Mucosa of rectum (tissue), 2 donors: ENCODE data around the gene CCDC32.

Source experiments
- H3K27ac ChIP-seq, 2 donors: one replicate each; pipeline ENCODE4 v1.7.0; 2013; ENCODE audit warnings: inconsistent platforms in 2 of 2, low read depth in 2 of 2, low read length in 2 of 2
- H3K27me3 ChIP-seq, 2 donors: one replicate each; pipeline ENCODE4 v1.7.0; 2013; ENCODE audit warnings: low read length in 2 of 2; ENCODE audit not compliant: control insufficient read depth in 2 of 2, insufficient read depth in 2 of 2
- H3K36me3 ChIP-seq, 2 donors: one replicate each; pipeline ENCODE4 v1.7.0; 2013; ENCODE audit warnings: low read length in 2 of 2; ENCODE audit not compliant: control insufficient read depth in 2 of 2, insufficient read depth in 2 of 2
- H3K4me1 ChIP-seq, 2 donors: one replicate each; pipeline ENCODE4 v1.7.0; 2013; ENCODE audit warnings: low read length in 2 of 2, mild to moderate bottlenecking in 1 of 2; ENCODE audit not compliant: control insufficient read depth in 2 of 2, insufficient read depth in 2 of 2
- H3K4me3 ChIP-seq, 2 donors: one replicate each; pipeline ENCODE4 v1.7.0; 2013; ENCODE audit warnings: low read length in 2 of 2
- H3K9ac ChIP-seq, 2 donors: one replicate each; pipeline ENCODE4 v1.7.0; 2013; ENCODE audit warnings: low read length in 2 of 2, low read depth in 1 of 2, mild to moderate bottlenecking in 1 of 2
- H3K9me3 ChIP-seq, 2 donors: one replicate each; pipeline ENCODE4 v1.7.0; 2013; ENCODE audit warnings: low read length in 2 of 2; ENCODE audit not compliant: control insufficient read depth in 2 of 2
- donor health status: healthy.
- donor health status: Normal muscosa, but diverticular disease.

CCDC32 gene

GRCh38 chr15:40564591-40565332, at the start of gene CCDC32:
TSS of gene CCDC32 (minus strand) at chr15:40565042. CDS start at chr15:40563015, 2,027 bp downstream.
- Histone ChIP-seq H3K27me3 (no peaks in the 10 kb centered on the region), H3K27ac (peak within 1 kb of the TSS; percentile 94 to 96)

GRCh38 chr15:40613080-40613479, 48.2 kb upstream of the CCDC32 start:
- no peak overlapping the region for H3K27ac ChIP-seq
- no peaks in the 10 kb centered on the region for H3K36me3 ChIP-seq
- H3K4me1 ChIP-seq: no peaks in the 10 kb centered on the region
- H3K9me3 ChIP-seq: no peaks in the 10 kb centered on the region
- no peak overlapping the region for H3K9ac ChIP-seq
- H3K4me3 ChIP-seq: no peak overlapping the region
- H3K27me3 ChIP-seq: no peaks in the 10 kb centered on the region

More at GRCh38 chr15:40564591-40565332, at the start of gene CCDC32:
- Histone ChIP-seq H3K4me1 (peaks cover 5 to 11% of the 10 kb centered on the region in 2 donors), H3K4me3 (peak within 1 kb of the TSS; percentile 98), H3K9me3 (no peaks in the 10 kb centered on the region), H3K36me3 (peaks cover 8 to 10% of the 10 kb centered on the region in 2 donors), H3K9ac (peak within 1 kb of the TSS; percentile 97 to 98)

- no peaks in the 10 kb centered on the region for H3K9me3 ChIP-seq
These were observed 39.1 kb upstream of the CCDC32 start for GRCh38 chr15:40603935-40604334.

GRCh38 chr15:40600956-40601355, 36.1 kb upstream of the CCDC32 start:
- H3K9me3 ChIP-seq: no peaks in the 10 kb centered on the region
- H3K27ac ChIP-seq: no peak overlapping the region
- no peaks in the 10 kb centered on the region for H3K4me1 ChIP-seq
- no peak overlapping the region for H3K9ac ChIP-seq
- no peaks in the 10 kb centered on the region for H3K36me3 ChIP-seq
- H3K27me3 ChIP-seq: no peaks in the 10 kb centered on the region
- H3K4me3 ChIP-seq: no peak overlapping the region

More at GRCh38 chr15:40603935-40604334, 39.1 kb upstream of the CCDC32 start:
- no peak overlapping the region for H3K9ac ChIP-seq
- H3K36me3 ChIP-seq: no peaks in the 10 kb centered on the region
- H3K27ac ChIP-seq: no peak overlapping the region
- no peaks in the 10 kb centered on the region for H3K27me3 ChIP-seq
- no peaks in the 10 kb centered on the region for H3K4me1 ChIP-seq
- no peak overlapping the region for H3K4me3 ChIP-seq

GRCh38 chr15:40598672-40599071, 33.8 kb upstream of the CCDC32 start:
- Histone ChIP-seq H3K36me3 (no peaks in the 10 kb centered on the region), H3K4me3 (no peak overlapping the region), H3K9me3 (no peaks in the 10 kb centered on the region), H3K4me1 (peaks cover 6 to 9% of the 10 kb centered on the region in 2 donors), H3K27me3 (no peaks in the 10 kb centered on the region), H3K27ac (no peak overlapping the region), H3K9ac (no peak overlapping the region)

GRCh38 chr15:40598126-40598525, 33.3 kb upstream of the CCDC32 start:
- H3K9me3 ChIP-seq: no peaks in the 10 kb centered on the region
- H3K27me3 ChIP-seq: no peaks in the 10 kb centered on the region
- no peak overlapping the region for H3K27ac ChIP-seq
- H3K4me3 ChIP-seq: no peak overlapping the region
- H3K36me3 ChIP-seq: no peaks in the 10 kb centered on the region
- H3K4me1 ChIP-seq: peaks cover 6 to 9% of the 10 kb centered on the region in 2 donors
- H3K9ac ChIP-seq: no peak overlapping the region

- no peaks in the 10 kb centered on the region for H3K9me3 ChIP-seq
- H3K4me3 ChIP-seq: no peak overlapping the region
- no peaks in the 10 kb centered on the region for H3K36me3 ChIP-seq
- H3K4me1 ChIP-seq: peaks cover 6 to 9% of the 10 kb centered on the region in 2 donors
- H3K27ac ChIP-seq: no peak overlapping the region
- no peaks in the 10 kb centered on the region for H3K27me3 ChIP-seq
- no peak overlapping the region for H3K9ac ChIP-seq
These were observed 32.2 kb upstream of the CCDC32 start for GRCh38 chr15:40597024-40597423.

- no peak overlapping the region for H3K4me3 ChIP-seq
- no peak overlapping the region for H3K9ac ChIP-seq
- H3K4me1 ChIP-seq: peaks cover 9% of the 10 kb centered on the region in 2 donors
- H3K27ac ChIP-seq: no peak overlapping the region
- no peaks in the 10 kb centered on the region for H3K9me3 ChIP-seq
- H3K27me3 ChIP-seq: no peaks in the 10 kb centered on the region
- H3K36me3 ChIP-seq: no peaks in the 10 kb centered on the region
These were observed 30.9 kb upstream of the CCDC32 start for GRCh38 chr15:40595773-40596172.

- no peaks in the 10 kb centered on the region for H3K36me3 ChIP-seq
These were observed 30.4 kb upstream of the CCDC32 start for GRCh38 chr15:40595219-40595618.

GRCh38 chr15:40594429-40594836, 29.6 kb upstream of the CCDC32 start:
- Histone ChIP-seq H3K4me3 (peak overlapping the region; percentile 84 to 98), H3K27ac (peak overlapping the region; percentile 87 to 93), H3K36me3 (no peaks in the 10 kb centered on the region), H3K27me3 (no peaks in the 10 kb centered on the region), H3K9me3 (no peaks in the 10 kb centered on the region), H3K4me1 (peaks cover 9 to 13% of the 10 kb centered on the region in 2 donors), H3K9ac (peak overlapping the region; percentile 93 to 98)

More at GRCh38 chr15:40595219-40595618, 30.4 kb upstream of the CCDC32 start:
- no peak overlapping the region for H3K27ac ChIP-seq
- no peaks in the 10 kb centered on the region for H3K27me3 ChIP-seq
- H3K9ac ChIP-seq: peak overlapping the region in 1 of 2 donors; percentile 93
- H3K4me3 ChIP-seq: peak overlapping the region; percentile 84 to 98
- H3K4me1 ChIP-seq: peaks cover 9 to 10% of the 10 kb centered on the region in 2 donors
- H3K9me3 ChIP-seq: no peaks in the 10 kb centered on the region
